Measurements from ENCODE around the gene ZC3H13. TPM values are rescaled to one million over a fixed set of nuclear protein-coding genes. Genes with fewer than 3 reads are reported as not detected.

The ZC3H13 gene
- total and polyA plus RNA-seq, 2 donors (not counting 1 experiment from before 2014, with no cell fraction given): 4.8 to 65.7 TPM

- 94% methylated on average over 5 of the region's 5 CpGs for WGBS (ENCODE audit: insufficient coverage)
Observed at GRCh38 chr13:45934283-45934682, 118.3 kb downstream of the ZC3H13 start.

More at GRCh38 chr13:45934283-45934682, 118.3 kb downstream of the ZC3H13 start:
- Mint-ChIP-seq H3K9me3 (ENCODE audit: insufficient read depth) (no peaks in the 10 kb centered on the region), H3K4me3 (no peak overlapping the region), H3K27ac (no peak overlapping the region), H3K27me3 (peaks cover 35% of the 10 kb centered on the region), H3K4me1 (no peaks in the 10 kb centered on the region)
- H3K9me3 ChIP-seq (ENCODE audit: control extremely low read depth in 1 of 3, control insufficient read depth in 2 of 3, insufficient read depth in 1 of 3, low read length in 2 of 3): peaks cover 0 to 4% (median 0%) of the 10 kb centered on the region in 3 donors
- no peak for TF ChIP-seq EZH2 (IDR thresholded peaks at IDR 0.05; ENCODE audit: borderline replicate concordance, insufficient read depth, low read depth, low read length, poor library complexity, severe bottlenecking)
- no peak for TF ChIP-seq CTCF (IDR thresholded peaks at IDR 0.05)
- no peak for ATAC-seq (ENCODE audit: low read depth)
- H2AFZ ChIP-seq (ENCODE audit: insufficient read depth, low read depth, low read length, poor library complexity, severe bottlenecking): no peak overlapping the region
- H4K20me1 ChIP-seq (ENCODE audit: control insufficient read depth, insufficient read depth, low read length, poor library complexity, severe bottlenecking): no peaks in the 10 kb centered on the region
- no peaks in the 10 kb centered on the region for H3K79me2 ChIP-seq (ENCODE audit: control insufficient read depth, insufficient read depth, low read length)
- H3K27me3 ChIP-seq (replicated peaks in 1 of 4; ENCODE audit: control extremely low read depth in 1 of 4, control insufficient read depth in 3 of 4, insufficient read depth in 4 of 4, low read length in 3 of 4): peaks cover 0 to 13% (median 0%) of the 10 kb centered on the region in 4 experiments
- no peak overlapping the region for H3K27ac ChIP-seq (ENCODE audit: low read length in 2 of 2)
- POLR2A ChIA-PET: no interaction called here
- H3K9ac ChIP-seq (ENCODE audit: low read length): no peak overlapping the region
- DNase-seq: no peak
- H3K36me3 ChIP-seq (replicated peaks in 1 of 2; ENCODE audit: control extremely low read depth in 1 of 2, control insufficient read depth in 1 of 2, extremely low read depth in 1 of 2, insufficient read depth in 2 of 2, low read length in 1 of 2): no peaks in the 10 kb centered on the region
- intact Hi-C loops (cut with micrococcal nuclease): no loop called here
- no peak overlapping the region for H3K4me3 ChIP-seq (ENCODE audit: control extremely low read depth in 1 of 5, extremely low read depth in 1 of 5, insufficient read depth in 1 of 5, low read depth in 2 of 5, low read length in 4 of 5)
- no peak overlapping the region for H3K4me2 ChIP-seq (replicated peaks; ENCODE audit: low read depth, low read length, poor library complexity, severe bottlenecking)
- CTCF ChIA-PET: no interaction called here
- no peaks in the 10 kb centered on the region for H3K4me1 ChIP-seq (ENCODE audit: control insufficient read depth in 2 of 2, insufficient read depth in 2 of 2, low read length in 2 of 2)

All from B cell (primary cell).